Osteocyte (in vitro differentiated cells): ENCODE measurements around the gene TMED6. TPM values are rescaled to one million over a fixed set of nuclear protein-coding genes. Genes with fewer than 3 reads are reported as not detected.

ENCODE experiments used
- DNase-seq: peaks from one replicate; pipeline ENCODE4 v3.0.0; 2021; ENCODE audit warnings: mixed read lengths; ENCODE audit not compliant: unreplicated experiment; ENCODE audit errors: extremely low spot score
- H3K27ac Mint-ChIP-seq: one replicate; pipeline ENCODE4 v1.8.0; 2021; ENCODE audit warnings: mild to moderate bottlenecking, mixed read lengths; ENCODE audit not compliant: unreplicated experiment
- H3K27me3 Mint-ChIP-seq: one replicate; pipeline ENCODE4 v1.8.0; 2021; ENCODE audit warnings: mixed read lengths; ENCODE audit not compliant: unreplicated experiment
- H3K36me3 Mint-ChIP-seq: one replicate; pipeline ENCODE4 v1.8.0; 2021; ENCODE audit warnings: mixed read lengths; ENCODE audit not compliant: unreplicated experiment
- H3K4me1 Mint-ChIP-seq: one replicate; pipeline ENCODE4 v1.8.0; 2021; ENCODE audit warnings: mixed read lengths; ENCODE audit not compliant: unreplicated experiment
- H3K4me3 Mint-ChIP-seq: one replicate; pipeline ENCODE4 v1.8.0; 2021; ENCODE audit warnings: mild to moderate bottlenecking, moderate library complexity, mixed read lengths; ENCODE audit not compliant: unreplicated experiment
- H3K9me3 Mint-ChIP-seq: one replicate; pipeline ENCODE4 v1.8.0; 2021; ENCODE audit warnings: mixed read lengths; ENCODE audit not compliant: unreplicated experiment
- total RNA-seq: library from RNA; stranded (reverse); gene quantifications from 2 replicates; pipeline ENCODE4 v1.2.1, GENCODE V29; 2021
- TF ChIP-seq, protein P1 (sequence below): fragments of 200-600 bp; sonication (generic); IDR thresholded peaks from 2 replicates; pipeline ENCODE4 v1.5.0; 2021; ENCODE audit warnings: antibody characterized with exemption, mild to moderate bottlenecking, moderate library complexity

The TMED6 gene
- total RNA-seq, 1 donor from 2014 or later: 0.40 TPM

DNA sequence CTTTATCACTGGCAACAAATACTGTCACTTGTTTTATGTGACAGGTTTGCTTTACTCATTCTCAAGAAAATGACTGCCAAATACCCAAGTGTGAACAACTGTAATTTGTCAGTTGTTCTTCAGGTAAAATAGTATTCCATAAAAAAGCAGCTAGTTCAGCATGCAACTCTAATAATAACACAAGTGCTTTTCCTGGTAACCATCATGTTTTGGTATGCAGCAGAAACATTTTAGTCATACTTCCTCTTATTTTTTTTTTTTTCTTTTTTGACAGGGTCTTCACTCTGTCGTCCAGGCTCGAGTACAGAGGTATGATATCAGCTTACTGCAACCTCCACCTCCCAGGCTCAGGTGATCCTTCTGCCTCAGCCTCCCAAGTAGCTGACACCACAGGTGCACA, 29.6 kb upstream of the TMED6 start:
- H3K27ac Mint-ChIP-seq: no peak overlapping the region
- H3K9me3 Mint-ChIP-seq: no peaks in the 10 kb centered on the region
- H3K27me3 Mint-ChIP-seq: no peaks in the 10 kb centered on the region
- DNase-seq: no peak
- TF ChIP-seq, protein P1, sequence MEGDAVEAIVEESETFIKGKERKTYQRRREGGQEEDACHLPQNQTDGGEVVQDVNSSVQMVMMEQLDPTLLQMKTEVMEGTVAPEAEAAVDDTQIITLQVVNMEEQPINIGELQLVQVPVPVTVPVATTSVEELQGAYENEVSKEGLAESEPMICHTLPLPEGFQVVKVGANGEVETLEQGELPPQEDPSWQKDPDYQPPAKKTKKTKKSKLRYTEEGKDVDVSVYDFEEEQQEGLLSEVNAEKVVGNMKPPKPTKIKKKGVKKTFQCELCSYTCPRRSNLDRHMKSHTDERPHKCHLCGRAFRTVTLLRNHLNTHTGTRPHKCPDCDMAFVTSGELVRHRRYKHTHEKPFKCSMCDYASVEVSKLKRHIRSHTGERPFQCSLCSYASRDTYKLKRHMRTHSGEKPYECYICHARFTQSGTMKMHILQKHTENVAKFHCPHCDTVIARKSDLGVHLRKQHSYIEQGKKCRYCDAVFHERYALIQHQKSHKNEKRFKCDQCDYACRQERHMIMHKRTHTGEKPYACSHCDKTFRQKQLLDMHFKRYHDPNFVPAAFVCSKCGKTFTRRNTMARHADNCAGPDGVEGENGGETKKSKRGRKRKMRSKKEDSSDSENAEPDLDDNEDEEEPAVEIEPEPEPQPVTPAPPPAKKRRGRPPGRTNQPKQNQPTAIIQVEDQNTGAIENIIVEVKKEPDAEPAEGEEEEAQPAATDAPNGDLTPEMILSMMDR: no peak
- H3K4me1 Mint-ChIP-seq: peaks cover 16% of the 10 kb centered on the region
- H3K36me3 Mint-ChIP-seq: peaks cover 44% of the 10 kb centered on the region
- no peak overlapping the region for H3K4me3 Mint-ChIP-seq

DNA sequence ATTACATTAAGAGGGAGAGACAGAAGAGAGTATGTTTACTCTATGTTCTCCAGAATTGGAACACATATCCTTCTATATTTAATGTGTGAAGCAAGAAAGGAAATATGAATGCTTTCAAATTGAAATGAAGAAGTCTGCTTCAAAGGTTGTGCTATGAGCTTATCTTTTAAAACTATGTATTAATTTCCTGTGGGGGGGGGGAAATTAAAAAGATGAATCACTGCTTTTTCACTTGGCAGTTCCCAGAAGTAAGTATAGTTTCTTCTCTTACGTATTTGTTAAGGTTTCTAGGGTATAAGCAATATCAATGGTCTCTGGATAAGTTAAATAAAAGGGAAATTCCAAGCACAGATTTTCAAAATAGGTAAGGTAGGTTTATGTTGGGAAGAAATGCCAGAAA, 27.2 kb upstream of the TMED6 start:
- Mint-ChIP-seq H3K9me3 (no peaks in the 10 kb centered on the region), H3K4me3 (no peak overlapping the region), H3K27me3 (no peaks in the 10 kb centered on the region), H3K4me1 (peaks cover 1% of the 10 kb centered on the region), H3K27ac (no peak overlapping the region), H3K36me3 (peaks cover 42% of the 10 kb centered on the region)
- TF ChIP-seq, protein P1: no peak
- DNase-seq: no peak

DNA sequence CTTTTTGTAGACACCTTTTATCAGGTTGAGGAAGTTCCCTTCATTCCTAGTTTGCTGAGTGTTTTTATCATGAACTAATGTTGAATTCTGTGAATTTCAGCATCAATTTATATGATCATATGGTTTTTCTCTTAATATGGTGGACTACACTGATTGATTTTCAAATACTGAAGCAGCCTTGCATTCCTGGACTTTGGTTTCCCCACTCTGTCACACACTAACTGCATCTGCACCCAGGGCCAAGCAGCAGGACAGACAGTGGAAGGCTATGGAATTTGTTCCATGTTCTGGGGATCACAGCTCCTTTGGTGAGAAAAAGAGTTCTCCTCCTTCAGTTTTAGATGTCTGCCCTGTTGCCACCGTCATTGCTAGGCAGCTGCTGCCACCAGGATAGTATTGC, 26.4 kb upstream of the TMED6 start:
- peaks cover 36% of the 10 kb centered on the region for H3K36me3 Mint-ChIP-seq
- no peak overlapping the region for H3K4me3 Mint-ChIP-seq
- H3K9me3 Mint-ChIP-seq: no peaks in the 10 kb centered on the region
- no peaks in the 10 kb centered on the region for H3K4me1 Mint-ChIP-seq
- TF ChIP-seq, protein P1: no peak
- no peak overlapping the region for H3K27ac Mint-ChIP-seq
- no peak for DNase-seq
- H3K27me3 Mint-ChIP-seq: no peaks in the 10 kb centered on the region

DNA sequence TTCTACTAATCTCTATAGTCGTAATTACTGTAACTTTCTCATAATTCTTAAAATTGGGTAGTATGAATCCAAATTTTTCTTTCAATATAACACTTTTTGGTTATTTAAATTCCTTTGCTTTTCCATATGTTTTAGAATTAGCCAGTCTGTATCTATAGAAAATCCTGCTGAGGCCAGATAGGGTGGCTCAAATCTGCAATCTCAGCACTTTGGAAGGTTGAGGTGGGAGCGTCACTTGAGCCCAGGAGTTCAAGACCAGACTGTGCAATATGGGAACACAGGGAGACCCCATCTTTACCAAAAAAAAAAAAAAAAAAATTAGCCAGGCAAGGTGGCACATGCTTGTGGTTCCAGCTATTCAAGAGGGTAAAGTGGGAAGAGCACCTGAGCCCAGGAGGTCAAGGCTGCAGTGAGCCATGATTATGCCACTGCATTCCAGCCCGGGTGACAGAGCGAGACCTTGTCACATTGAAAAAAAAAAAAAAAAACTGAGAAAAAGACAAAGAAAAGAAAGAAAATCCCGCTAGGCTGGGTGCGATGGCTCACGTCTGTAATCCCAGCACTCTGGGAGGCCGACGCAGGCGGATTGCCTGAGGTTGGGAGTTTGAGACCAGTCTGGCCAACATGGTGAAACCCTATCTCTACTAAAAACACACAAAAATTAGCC, 24.9 kb upstream of the TMED6 start:
- H3K27me3 Mint-ChIP-seq: no peaks in the 10 kb centered on the region
- TF ChIP-seq, protein P1: no peak
- no peaks in the 10 kb centered on the region for H3K4me1 Mint-ChIP-seq
- H3K36me3 Mint-ChIP-seq: peaks cover 33% of the 10 kb centered on the region
- H3K9me3 Mint-ChIP-seq: no peaks in the 10 kb centered on the region
- H3K4me3 Mint-ChIP-seq: no peak overlapping the region
- no peak overlapping the region for H3K27ac Mint-ChIP-seq
- DNase-seq: no peak

DNA sequence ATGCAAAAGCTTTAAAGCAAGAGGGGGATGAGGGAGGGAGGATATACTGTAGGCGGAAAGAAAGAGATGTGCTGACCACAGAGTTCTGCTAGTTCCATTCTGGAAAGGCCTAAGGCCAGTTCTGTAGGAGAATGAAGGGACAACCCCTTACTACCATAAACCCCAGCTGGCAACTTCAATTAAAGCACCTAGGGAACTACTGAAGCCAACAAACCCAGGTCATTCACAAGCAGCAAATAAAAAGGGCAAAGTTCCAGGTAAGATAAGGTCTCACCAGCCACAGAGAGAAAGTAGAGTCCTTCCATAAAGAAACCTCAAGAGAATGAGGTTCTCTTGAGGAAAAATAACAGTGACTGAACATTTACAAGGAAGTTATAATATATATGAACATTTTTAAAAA, 21.4 kb upstream of the TMED6 start:
- TF ChIP-seq, protein P1: no peak

More for the DNA sequence above, 21.4 kb upstream of the TMED6 start:
- H3K9me3 Mint-ChIP-seq: no peaks in the 10 kb centered on the region
- no peaks in the 10 kb centered on the region for H3K27me3 Mint-ChIP-seq
- no peak overlapping the region for H3K4me3 Mint-ChIP-seq
- no peak overlapping the region for H3K27ac Mint-ChIP-seq
- H3K36me3 Mint-ChIP-seq: peaks cover 36% of the 10 kb centered on the region
- H3K4me1 Mint-ChIP-seq: no peaks in the 10 kb centered on the region
- DNase-seq: no peak
